Measurements from ENCODE around the gene JAML. TPM values are rescaled to one million over a fixed set of nuclear protein-coding genes. Genes with fewer than 3 reads are reported as not detected.

The JAML gene, protein sequence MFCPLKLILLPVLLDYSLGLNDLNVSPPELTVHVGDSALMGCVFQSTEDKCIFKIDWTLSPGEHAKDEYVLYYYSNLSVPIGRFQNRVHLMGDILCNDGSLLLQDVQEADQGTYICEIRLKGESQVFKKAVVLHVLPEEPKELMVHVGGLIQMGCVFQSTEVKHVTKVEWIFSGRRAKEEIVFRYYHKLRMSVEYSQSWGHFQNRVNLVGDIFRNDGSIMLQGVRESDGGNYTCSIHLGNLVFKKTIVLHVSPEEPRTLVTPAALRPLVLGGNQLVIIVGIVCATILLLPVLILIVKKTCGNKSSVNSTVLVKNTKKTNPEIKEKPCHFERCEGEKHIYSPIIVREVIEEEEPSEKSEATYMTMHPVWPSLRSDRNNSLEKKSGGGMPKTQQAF
- total RNA-seq (100 to 1,000 TPM; 115 to 116 TPM), polyA plus RNA-seq (100 to 1,000 TPM; 169 to 194 TPM)

DNA sequence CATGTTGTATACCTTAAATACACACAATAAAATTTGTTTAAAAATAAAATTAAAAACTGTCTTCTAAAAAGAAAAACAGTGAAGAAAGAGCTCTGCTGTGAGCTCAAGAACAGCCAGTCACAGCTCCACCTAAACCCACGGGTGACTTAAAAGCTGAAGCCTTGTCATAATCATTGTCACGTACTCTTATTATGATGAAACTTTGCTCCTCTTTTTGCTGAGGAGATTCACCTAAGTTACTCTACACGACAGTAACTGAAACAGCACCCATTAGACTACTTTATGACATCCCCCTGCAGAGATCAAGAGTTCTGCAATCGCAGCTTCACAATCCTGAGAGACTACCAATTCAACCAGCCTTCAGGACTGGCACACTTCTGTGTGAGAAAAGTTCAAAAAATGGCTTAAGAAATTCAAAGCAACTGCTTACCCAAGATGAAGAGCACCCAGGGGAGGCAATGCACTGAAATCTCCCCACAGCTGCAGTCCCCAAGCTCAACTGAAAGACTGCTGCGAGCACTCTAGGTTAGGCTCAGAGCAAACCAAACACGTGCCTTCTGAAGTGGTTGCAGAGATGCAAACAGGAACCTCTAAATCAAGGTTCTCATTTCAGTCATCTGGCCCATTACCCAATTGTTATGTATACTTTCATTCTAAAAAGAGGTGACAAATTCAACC, at the start of gene JAML:
JAML (minus strand) TSS at position 501 of the 678 bp plus-strand sequence. CDS start 10,145 bp downstream, outside the sequence.
- peak; percentile 78 to 86 (median 81) for DNase-seq
- H3K4me1 ChIP-seq (ENCODE audit: insufficient read depth, low read length): peaks cover 94% of the 10 kb centered on the region
- peak within 1 kb of the TSS; percentile 82 to 99 (median 93) for H3K27ac Mint-ChIP-seq
- H3K36me3 Mint-ChIP-seq: peaks cover 19 to 23% of the 10 kb centered on the region in 2 donors
- H3K4me3 ChIP-seq (ENCODE audit: low read length in 2 of 2): peak within 1 kb of the TSS; percentile 68 to 76
- H3K36me3 ChIP-seq (ENCODE audit: insufficient read depth, low read length): no peaks in the 10 kb centered on the region
- no peaks in the 10 kb centered on the region for H3K9me3 ChIP-seq (ENCODE audit: control insufficient read depth in 1 of 2, low read length in 2 of 2)
- H3K27me3 ChIP-seq (ENCODE audit: insufficient read depth, low read length): no peaks in the 10 kb centered on the region
- H3K4me1 Mint-ChIP-seq: peaks cover 58 to 66% (median 61%) of the 10 kb centered on the region in 4 donors
- ChIA-PET CTCF (ENCODE audit: partially characterized antibody) (interaction anchor here (0.7 to 4.3 kb wide), 18 partner anchors 9 to 129 kb away, joined by 3 to 47 read pairs (median 4); partner anchors contain the start of genes MPZL2 and MPZL3), POLR2A (ENCODE audit: partially characterized antibody) (interaction anchor here (0.6 to 4.6 kb wide), 36 partner anchors 8 to 701 kb away, joined by 3 to 142 read pairs (median 4); partner anchors contain the start of genes ARCN1, BCL9L, CD3D and CD3E)
- no peaks in the 10 kb centered on the region for H3K27me3 Mint-ChIP-seq
- peak within 1 kb of the TSS; percentile 60 for H3K27ac ChIP-seq (ENCODE audit: low read depth, low read length)
- no peaks in the 10 kb centered on the region for H3K9me3 Mint-ChIP-seq
- peak within 1 kb of the TSS; percentile 85 to 100 (median 96) for H3K4me3 Mint-ChIP-seq
- intact Hi-C loops (cut with micrococcal nuclease): loop anchor here (1.0 to 2.0 kb wide), 6 partner anchors 7 to 177 kb away; partner anchors contain the start of genes ATP5MG and MPZL3

DNA sequence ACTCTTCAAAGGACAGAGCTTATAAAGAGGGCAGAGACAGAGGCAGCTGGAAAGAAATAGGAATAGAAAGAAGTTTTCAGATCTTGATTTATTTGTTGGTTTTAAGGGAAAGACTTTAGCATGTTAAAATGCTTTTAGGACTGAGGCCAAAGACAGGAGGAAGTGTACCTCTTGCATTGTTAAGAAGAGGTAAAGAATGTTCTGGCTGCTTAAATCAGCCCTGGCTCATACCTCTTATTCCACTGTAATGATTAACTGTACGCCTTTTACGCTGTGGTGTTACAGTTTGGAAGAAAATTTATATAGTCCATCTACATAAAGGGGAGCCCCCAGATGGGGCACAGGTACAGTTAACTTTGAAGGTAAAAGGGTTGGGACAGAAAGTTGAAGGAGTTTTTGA, 49.4 kb upstream of the JAML start:
- ChIA-PET POLR2A (ENCODE audit: partially characterized antibody) (no interaction called here), CTCF (ENCODE audit: partially characterized antibody) (interaction anchor here (1.4 kb wide), 1 partner anchor 21 kb away, joined by 4 read pairs; no protein-coding TSS in a partner anchor)
- Histone ChIP-seq H3K36me3 (ENCODE audit: insufficient read depth, low read length) (no peaks in the 10 kb centered on the region), H3K4me1 (ENCODE audit: insufficient read depth, low read length) (no peaks in the 10 kb centered on the region), H3K9me3 (ENCODE audit: control insufficient read depth in 1 of 2, low read length in 2 of 2) (no peaks in the 10 kb centered on the region), H3K27ac (ENCODE audit: low read depth, low read length) (no peak overlapping the region), H3K27me3 (ENCODE audit: insufficient read depth, low read length) (no peaks in the 10 kb centered on the region), H3K4me3 (ENCODE audit: low read length in 2 of 2) (no peak overlapping the region)
- DNase-seq: no peak
- Mint-ChIP-seq H3K27me3 (no peaks in the 10 kb centered on the region), H3K9me3 (no peaks in the 10 kb centered on the region), H3K27ac (peak overlapping the region in 1 of 7 donors; percentile 65), H3K36me3 (no peaks in the 10 kb centered on the region), H3K4me3 (no peak overlapping the region), H3K4me1 (peaks cover 4 to 11% (median 7%) of the 10 kb centered on the region in 4 donors)
- intact Hi-C loops (cut with micrococcal nuclease): no loop called here

DNA sequence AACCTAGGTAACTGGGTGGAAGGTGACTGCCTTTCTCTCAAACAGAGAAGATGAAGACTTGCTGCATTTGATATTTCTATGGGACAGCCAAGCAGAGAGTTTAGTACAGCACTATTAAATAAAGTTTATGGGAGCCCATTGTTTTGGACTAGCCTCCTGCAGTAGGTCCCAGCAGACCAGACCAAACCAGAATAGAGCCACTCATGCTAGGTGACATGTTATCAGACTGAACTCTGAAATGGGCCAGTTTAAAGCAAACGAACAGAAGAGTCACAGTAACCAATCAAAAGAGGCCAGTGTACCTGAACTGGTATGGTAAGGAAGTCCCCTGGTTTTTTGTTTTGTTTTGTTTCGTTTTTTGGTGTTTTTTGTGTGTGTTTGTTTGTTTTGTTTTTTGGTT, 47.2 kb upstream of the JAML start:
- H3K36me3 Mint-ChIP-seq: no peaks in the 10 kb centered on the region

DNA sequence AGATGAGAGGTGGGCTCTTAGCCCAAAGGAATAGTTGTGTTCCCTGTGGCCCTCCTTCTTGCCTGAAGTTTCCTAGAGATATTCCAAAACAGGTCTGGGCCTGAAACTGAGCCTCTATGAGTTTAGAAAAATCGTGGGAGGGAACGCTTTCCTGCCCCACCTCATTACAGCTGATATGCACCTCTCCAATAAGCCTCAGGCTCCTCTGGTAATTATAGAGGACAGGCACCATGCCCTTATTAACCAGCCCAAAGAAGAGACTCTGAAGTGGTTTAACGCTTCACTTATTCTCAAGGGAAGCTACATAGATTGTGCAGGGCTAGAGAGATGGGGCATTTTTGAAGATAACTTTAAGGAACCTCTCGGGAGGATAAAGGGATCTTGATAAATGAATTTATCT, 42.7 kb upstream of the JAML start:
- no peak overlapping the region for H3K4me3 Mint-ChIP-seq
- peaks cover 0 to 1% of the 10 kb centered on the region in 2 donors for H3K27me3 Mint-ChIP-seq
- peaks cover 7 to 31% (median 17%) of the 10 kb centered on the region in 4 donors for H3K4me1 Mint-ChIP-seq
- intact Hi-C loops (cut with micrococcal nuclease): no loop called here
- Histone ChIP-seq H3K4me3 (ENCODE audit: low read length in 2 of 2) (no peak overlapping the region), H3K27me3 (ENCODE audit: insufficient read depth, low read length) (no peaks in the 10 kb centered on the region), H3K9me3 (ENCODE audit: control insufficient read depth in 1 of 2, low read length in 2 of 2) (no peaks in the 10 kb centered on the region), H3K27ac (ENCODE audit: low read depth, low read length) (no peak overlapping the region), H3K36me3 (ENCODE audit: insufficient read depth, low read length) (no peaks in the 10 kb centered on the region), H3K4me1 (ENCODE audit: insufficient read depth, low read length) (peaks cover 15% of the 10 kb centered on the region)
- no peak overlapping the region for H3K27ac Mint-ChIP-seq
- no peaks in the 10 kb centered on the region for H3K9me3 Mint-ChIP-seq
- DNase-seq: no peak
- ChIA-PET POLR2A (ENCODE audit: partially characterized antibody) (interaction anchor here (0.7 kb wide), 1 partner anchor 15 kb away, joined by 3 read pairs; the partner anchor contains the start of gene MPZL3), CTCF (ENCODE audit: partially characterized antibody) (interaction anchor here (0.8 to 1.2 kb wide), 4 partner anchors 8 to 69 kb away, joined by 3 to 6 read pairs (median 4); no protein-coding TSS in a partner anchor)
- no peaks in the 10 kb centered on the region for H3K36me3 Mint-ChIP-seq

More for the DNA sequence above, 47.2 kb upstream of the JAML start:
- no peaks in the 10 kb centered on the region for H3K9me3 ChIP-seq (ENCODE audit: control insufficient read depth in 1 of 2, low read length in 2 of 2)
- H3K4me1 Mint-ChIP-seq: peaks cover 3 to 11% (median 5%) of the 10 kb centered on the region in 4 donors
- DNase-seq: no peak
- intact Hi-C loops (cut with micrococcal nuclease): no loop called here
- POLR2A ChIA-PET (ENCODE audit: partially characterized antibody): no interaction called here
- H3K27me3 Mint-ChIP-seq: no peaks in the 10 kb centered on the region
- no peaks in the 10 kb centered on the region for H3K36me3 ChIP-seq (ENCODE audit: insufficient read depth, low read length)
- no peak overlapping the region for H3K27ac Mint-ChIP-seq
- no peak overlapping the region for H3K27ac ChIP-seq (ENCODE audit: low read depth, low read length)
- H3K4me3 Mint-ChIP-seq: no peak overlapping the region
- no peaks in the 10 kb centered on the region for H3K4me1 ChIP-seq (ENCODE audit: insufficient read depth, low read length)
- CTCF ChIA-PET (ENCODE audit: partially characterized antibody): no interaction called here
- no peak overlapping the region for H3K4me3 ChIP-seq (ENCODE audit: low read length in 2 of 2)
- no peaks in the 10 kb centered on the region for H3K9me3 Mint-ChIP-seq
- H3K27me3 ChIP-seq (ENCODE audit: insufficient read depth, low read length): no peaks in the 10 kb centered on the region

DNA sequence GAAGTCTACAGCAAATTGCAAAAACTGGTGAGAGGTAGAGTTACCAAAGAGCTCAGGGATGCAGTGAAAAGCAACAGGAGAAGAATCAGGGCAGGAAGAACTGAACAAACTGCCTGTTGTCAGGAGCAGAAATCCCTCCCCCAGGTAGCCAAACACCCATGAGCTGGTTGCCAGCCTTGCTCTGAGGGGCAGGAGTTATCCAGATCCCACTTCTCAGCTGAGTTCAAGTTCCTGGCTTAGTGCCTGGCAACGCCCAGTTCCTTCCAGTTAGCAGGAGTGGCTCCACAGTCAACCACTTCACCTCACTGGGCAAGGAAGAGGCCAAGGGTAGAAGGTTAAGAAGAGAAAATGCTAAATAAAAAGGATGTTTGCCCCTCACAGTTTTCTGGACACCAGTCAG, 41.1 kb upstream of the JAML start:
- H3K27ac Mint-ChIP-seq: peak overlapping the region in 3 of 7 donors; percentile 1 to 44 (median 41)
- CTCF ChIA-PET (ENCODE audit: partially characterized antibody): interaction anchor here (0.5 to 7.3 kb wide), 4 partner anchors 12 to 259 kb away, joined by 3 to 71 read pairs (median 5); no protein-coding TSS in a partner anchor
- no peaks in the 10 kb centered on the region for H3K9me3 ChIP-seq (ENCODE audit: control insufficient read depth in 1 of 2, low read length in 2 of 2)
- peaks cover 18% of the 10 kb centered on the region for H3K4me1 ChIP-seq (ENCODE audit: insufficient read depth, low read length)
- POLR2A ChIA-PET (ENCODE audit: partially characterized antibody): interaction anchor here (1.9 kb wide), 1 partner anchor 67 kb away, joined by 6 read pairs; no protein-coding TSS in a partner anchor
- no peaks in the 10 kb centered on the region for H3K9me3 Mint-ChIP-seq
- DNase-seq: no peak
- H3K27me3 Mint-ChIP-seq: peaks cover 0 to 1% of the 10 kb centered on the region in 2 donors
- no peaks in the 10 kb centered on the region for H3K36me3 Mint-ChIP-seq
- H3K27me3 ChIP-seq (ENCODE audit: insufficient read depth, low read length): no peaks in the 10 kb centered on the region
- no peaks in the 10 kb centered on the region for H3K36me3 ChIP-seq (ENCODE audit: insufficient read depth, low read length)
- H3K27ac ChIP-seq (ENCODE audit: low read depth, low read length): no peak overlapping the region
- H3K4me3 ChIP-seq (ENCODE audit: low read length in 2 of 2): no peak overlapping the region
- no peak overlapping the region for H3K4me3 Mint-ChIP-seq
- H3K4me1 Mint-ChIP-seq: peaks cover 9 to 32% (median 19%) of the 10 kb centered on the region in 4 donors
- intact Hi-C loops (cut with micrococcal nuclease): no loop called here

DNA sequence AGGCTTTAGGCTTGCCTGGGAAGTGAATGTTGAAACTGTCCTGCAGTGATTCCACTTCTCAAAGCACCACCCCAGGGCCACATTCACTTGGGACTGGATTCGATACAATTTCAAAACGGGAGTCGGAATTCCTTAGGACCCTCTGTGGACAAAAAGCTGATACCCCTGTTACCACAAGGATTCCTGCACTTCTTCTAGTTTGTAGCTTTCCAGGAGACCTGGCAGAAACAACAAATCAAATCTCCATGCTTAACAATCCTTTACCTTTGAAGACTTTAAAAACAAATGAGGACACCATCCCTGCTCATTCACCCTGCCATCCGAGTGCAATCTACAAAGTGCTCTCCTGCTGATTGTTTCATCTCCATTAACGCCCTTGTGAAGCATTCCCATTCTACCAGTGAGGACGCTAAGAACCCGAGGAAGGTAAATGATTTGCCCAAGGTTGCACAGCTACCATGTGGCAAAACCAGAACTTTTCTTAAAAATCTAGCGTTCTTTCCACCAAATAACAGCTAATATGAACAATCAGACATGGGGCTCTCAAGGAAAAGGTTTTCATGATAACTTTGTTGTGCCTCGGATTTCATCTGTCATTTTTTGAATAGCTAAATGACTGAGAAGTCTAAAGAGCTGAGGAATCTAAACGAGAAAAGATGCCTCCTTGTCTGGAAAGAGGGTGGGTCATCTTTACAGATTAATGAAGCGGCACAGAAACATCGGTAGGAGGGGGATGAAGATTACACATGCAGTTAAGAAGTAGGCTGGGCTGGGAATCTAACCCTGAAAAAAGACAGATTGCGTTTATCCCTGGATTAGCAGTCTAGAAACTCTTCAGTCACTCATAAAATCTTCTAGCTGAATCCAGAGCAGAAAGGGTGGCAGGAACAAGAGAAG, 40.0 kb upstream of the JAML start:
- intact Hi-C loops (cut with micrococcal nuclease): no loop called here
- peaks cover 0 to 1% of the 10 kb centered on the region in 2 donors for H3K27me3 Mint-ChIP-seq

More for the DNA sequence above, 40.0 kb upstream of the JAML start:
- H3K9me3 ChIP-seq (ENCODE audit: control insufficient read depth in 1 of 2, low read length in 2 of 2): no peaks in the 10 kb centered on the region
- Mint-ChIP-seq H3K36me3 (no peaks in the 10 kb centered on the region), H3K4me1 (peaks cover 9 to 43% (median 23%) of the 10 kb centered on the region in 4 donors), H3K27ac (peak overlapping the region in 4 of 7 donors; percentile 39 to 89 (median 76)), H3K4me3 (peak overlapping the region; percentile 61 to 89 (median 84)), H3K9me3 (no peaks in the 10 kb centered on the region)
- ChIA-PET POLR2A (ENCODE audit: partially characterized antibody) (interaction anchor here (0.8 to 2.6 kb wide), 7 partner anchors 13 to 66 kb away, joined by 3 to 8 read pairs (median 6); partner anchors contain the start of genes JAML and MPZL3), CTCF (ENCODE audit: partially characterized antibody) (interaction anchor here (0.8 to 7.3 kb wide), 11 partner anchors 15 to 94 kb away, joined by 3 to 71 read pairs (median 4); partner anchors contain the start of gene JAML)
- DNase-seq: no peak
- no peak overlapping the region for H3K27ac ChIP-seq (ENCODE audit: low read depth, low read length)
- H3K4me1 ChIP-seq (ENCODE audit: insufficient read depth, low read length): peaks cover 29% of the 10 kb centered on the region
- H3K4me3 ChIP-seq (ENCODE audit: low read length in 2 of 2): no peak overlapping the region
- no peaks in the 10 kb centered on the region for H3K27me3 ChIP-seq (ENCODE audit: insufficient read depth, low read length)
- no peaks in the 10 kb centered on the region for H3K36me3 ChIP-seq (ENCODE audit: insufficient read depth, low read length)

All from CD4-positive, alpha-beta memory T cell (primary cell).